ENCODE results near the gene KCNG4. TPM values are rescaled to one million over a fixed set of nuclear protein-coding genes. Genes with fewer than 3 reads are reported as not detected.

Gene KCNG4
- total and polyA plus RNA-seq, 4 donors, result not detected

- no peak overlapping the region for H3K9ac ChIP-seq (ENCODE audit: low read depth in 1 of 2, low read length in 2 of 2)
- no peaks in the 10 kb centered on the region for H3K36me3 ChIP-seq (ENCODE audit: control insufficient read depth in 4 of 4, insufficient read depth in 3 of 4, low read depth in 1 of 4, low read length in 3 of 4)
- H3K27me3 ChIP-seq (ENCODE audit: control insufficient read depth in 4 of 4, insufficient read depth in 4 of 4, low read length in 3 of 4), result peaks cover 0 to 4% (median 0%) of the 10 kb centered on the region in 4 donors
- 88% methylated on average over 5 of the region's 5 CpGs for WGBS
- DNase-seq (ENCODE audit: low spot score), result no peak
- no peaks in the 10 kb centered on the region for H3K4me1 ChIP-seq (ENCODE audit: control insufficient read depth in 4 of 4, insufficient read depth in 4 of 4, low read length in 3 of 4)
- no peak overlapping the region for H3K27ac ChIP-seq (ENCODE audit: low read depth in 1 of 2, low read length in 2 of 2)
- no peak for TF ChIP-seq YY1 (IDR thresholded peaks at IDR 0.05)
- TF ChIP-seq, protein P1, sequence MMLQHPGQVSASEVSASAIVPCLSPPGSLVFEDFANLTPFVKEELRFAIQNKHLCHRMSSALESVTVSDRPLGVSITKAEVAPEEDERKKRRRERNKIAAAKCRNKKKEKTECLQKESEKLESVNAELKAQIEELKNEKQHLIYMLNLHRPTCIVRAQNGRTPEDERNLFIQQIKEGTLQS (IDR thresholded peaks at IDR 0.05), result no peak
- no peak for TF ChIP-seq FOXA2 (IDR thresholded peaks at IDR 0.05)
- no peak for TF ChIP-seq RAD21 (IDR thresholded peaks at IDR 0.05)
- TF ChIP-seq RXRA (IDR thresholded peaks at IDR 0.05), result no peak
- no peak for TF ChIP-seq SP1 (IDR thresholded peaks at IDR 0.05)
- TF ChIP-seq FOXA1 (IDR thresholded peaks at IDR 0.05), result no peak
- no peak for TF ChIP-seq NR2F2 (IDR thresholded peaks at IDR 0.05)
- no peak for TF ChIP-seq HNF4G (IDR thresholded peaks at IDR 0.05)
- TF ChIP-seq HNF4A (conservative IDR thresholded peaks at IDR 0.05), result no peak
- TF ChIP-seq EGR1 (IDR thresholded peaks at IDR 0.05; ENCODE audit: low read depth in 2 of 2), result no peak
- TF ChIP-seq JUND (IDR thresholded peaks at IDR 0.05), result no peak
- no peak for TF ChIP-seq TAF1 (conservative IDR thresholded peaks at IDR 0.05)
- no peak for TF ChIP-seq CTCF (IDR thresholded peaks at IDR 0.05; ENCODE audit: low read depth, low read length, missing input control)
- TF ChIP-seq, protein P2, sequence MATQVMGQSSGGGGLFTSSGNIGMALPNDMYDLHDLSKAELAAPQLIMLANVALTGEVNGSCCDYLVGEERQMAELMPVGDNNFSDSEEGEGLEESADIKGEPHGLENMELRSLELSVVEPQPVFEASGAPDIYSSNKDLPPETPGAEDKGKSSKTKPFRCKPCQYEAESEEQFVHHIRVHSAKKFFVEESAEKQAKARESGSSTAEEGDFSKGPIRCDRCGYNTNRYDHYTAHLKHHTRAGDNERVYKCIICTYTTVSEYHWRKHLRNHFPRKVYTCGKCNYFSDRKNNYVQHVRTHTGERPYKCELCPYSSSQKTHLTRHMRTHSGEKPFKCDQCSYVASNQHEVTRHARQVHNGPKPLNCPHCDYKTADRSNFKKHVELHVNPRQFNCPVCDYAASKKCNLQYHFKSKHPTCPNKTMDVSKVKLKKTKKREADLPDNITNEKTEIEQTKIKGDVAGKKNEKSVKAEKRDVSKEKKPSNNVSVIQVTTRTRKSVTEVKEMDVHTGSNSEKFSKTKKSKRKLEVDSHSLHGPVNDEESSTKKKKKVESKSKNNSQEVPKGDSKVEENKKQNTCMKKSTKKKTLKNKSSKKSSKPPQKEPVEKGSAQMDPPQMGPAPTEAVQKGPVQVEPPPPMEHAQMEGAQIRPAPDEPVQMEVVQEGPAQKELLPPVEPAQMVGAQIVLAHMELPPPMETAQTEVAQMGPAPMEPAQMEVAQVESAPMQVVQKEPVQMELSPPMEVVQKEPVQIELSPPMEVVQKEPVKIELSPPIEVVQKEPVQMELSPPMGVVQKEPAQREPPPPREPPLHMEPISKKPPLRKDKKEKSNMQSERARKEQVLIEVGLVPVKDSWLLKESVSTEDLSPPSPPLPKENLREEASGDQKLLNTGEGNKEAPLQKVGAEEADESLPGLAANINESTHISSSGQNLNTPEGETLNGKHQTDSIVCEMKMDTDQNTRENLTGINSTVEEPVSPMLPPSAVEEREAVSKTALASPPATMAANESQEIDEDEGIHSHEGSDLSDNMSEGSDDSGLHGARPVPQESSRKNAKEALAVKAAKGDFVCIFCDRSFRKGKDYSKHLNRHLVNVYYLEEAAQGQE (IDR thresholded peaks at IDR 0.05), result no peak
- TF ChIP-seq GABPA (IDR thresholded peaks at IDR 0.05 in 1 of 2, conservative IDR thresholded peaks at IDR 0.05 in 1 of 2), result no peak
- TF ChIP-seq, protein P3, sequence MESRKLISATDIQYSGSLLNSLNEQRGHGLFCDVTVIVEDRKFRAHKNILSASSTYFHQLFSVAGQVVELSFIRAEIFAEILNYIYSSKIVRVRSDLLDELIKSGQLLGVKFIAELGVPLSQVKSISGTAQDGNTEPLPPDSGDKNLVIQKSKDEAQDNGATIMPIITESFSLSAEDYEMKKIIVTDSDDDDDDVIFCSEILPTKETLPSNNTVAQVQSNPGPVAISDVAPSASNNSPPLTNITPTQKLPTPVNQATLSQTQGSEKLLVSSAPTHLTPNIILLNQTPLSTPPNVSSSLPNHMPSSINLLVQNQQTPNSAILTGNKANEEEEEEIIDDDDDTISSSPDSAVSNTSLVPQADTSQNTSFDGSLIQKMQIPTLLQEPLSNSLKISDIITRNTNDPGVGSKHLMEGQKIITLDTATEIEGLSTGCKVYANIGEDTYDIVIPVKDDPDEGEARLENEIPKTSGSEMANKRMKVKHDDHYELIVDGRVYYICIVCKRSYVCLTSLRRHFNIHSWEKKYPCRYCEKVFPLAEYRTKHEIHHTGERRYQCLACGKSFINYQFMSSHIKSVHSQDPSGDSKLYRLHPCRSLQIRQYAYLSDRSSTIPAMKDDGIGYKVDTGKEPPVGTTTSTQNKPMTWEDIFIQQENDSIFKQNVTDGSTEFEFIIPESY (IDR thresholded peaks at IDR 0.05), result no peak
- TF ChIP-seq, protein P4, sequence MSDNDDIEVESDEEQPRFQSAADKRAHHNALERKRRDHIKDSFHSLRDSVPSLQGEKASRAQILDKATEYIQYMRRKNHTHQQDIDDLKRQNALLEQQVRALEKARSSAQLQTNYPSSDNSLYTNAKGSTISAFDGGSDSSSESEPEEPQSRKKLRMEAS (IDR thresholded peaks at IDR 0.05), result no peak
- no peak overlapping the region for H3K4me3 ChIP-seq (ENCODE audit: low read depth in 1 of 3, low read length in 3 of 3)
- H3K9me3 ChIP-seq (ENCODE audit: control insufficient read depth in 4 of 4, low read length in 3 of 4), result no peaks in the 10 kb centered on the region
Observed at GRCh38 chr16:84232969-84233368, 6.8 kb downstream of the KCNG4 start.

Measured in liver (tissue), 9 donors.